HG03196 (cell line): ENCODE measurements around the gene URGCP.
"Not testable (repeated sequence)": the region's sequence is repeated elsewhere in the genome, so short reads cannot be mapped to it uniquely, and the experiment has no call there.

Experiments
- ATAC-seq: cut with Tn5 transposase; IDR thresholded peaks from one replicate; pipeline ENCODE4 v1.9.1; 2021; ENCODE audit not compliant: unreplicated experiment

URGCP gene

GRCh38 chr7:43915907-43916306 is 9.5 kb upstream of the URGCP start:
- no peak for ATAC-seq

GRCh38 chr7:43914795-43915194 is 8.4 kb upstream of the URGCP start:
- no peak for ATAC-seq

GRCh38 chr7:43905956-43906330 is 453 bp downstream of the URGCP start:
- peak; percentile 34 for ATAC-seq

- ATAC-seq: no peak
Measured at GRCh38 chr7:43905209-43905946, 1.0 kb downstream of the URGCP start.

- ATAC-seq: no peak
Measured at GRCh38 chr7:43904533-43905208, 1.7 kb downstream of the URGCP start.

GRCh38 chr7:43902542-43903054 is 3.8 kb downstream of the URGCP start:
- no peak for ATAC-seq

- not testable (repeated sequence) for ATAC-seq
Measured at GRCh38 chr7:43898571-43898970, 7.8 kb downstream of the URGCP start.

GRCh38 chr7:43895847-43896415 is 10.5 kb downstream of the URGCP start:
- ATAC-seq: no peak

- no peak for ATAC-seq
Measured at GRCh38 chr7:43891069-43891955, 15.1 kb downstream of the URGCP start.

GRCh38 chr7:43890468-43890867 is 15.9 kb downstream of the URGCP start:
- ATAC-seq: no peak

GRCh38 chr7:43888993-43889945 is 17.1 kb downstream of the URGCP start:
- no peak for ATAC-seq

GRCh38 chr7:43884617-43885016 is 21.8 kb downstream of the URGCP start:
- no peak for ATAC-seq

GRCh38 chr7:43884209-43884608 is 22.2 kb downstream of the URGCP start:
- ATAC-seq: no peak

- ATAC-seq: no peak
Measured at GRCh38 chr7:43880596-43880995, 25.8 kb downstream of the URGCP start.

GRCh38 chr7:43879477-43879876 is 26.9 kb downstream of the URGCP start:
- no peak for ATAC-seq

GRCh38 chr7:43878867-43879266 is 27.5 kb downstream of the URGCP start:
- no peak for ATAC-seq

GRCh38 chr7:43877968-43878864 is 28.2 kb downstream of the URGCP start:
- ATAC-seq: no peak

GRCh38 chr7:43876976-43877745 is 29.2 kb downstream of the URGCP start:
- no peak for ATAC-seq
